Esophagus muscularis mucosa (tissue), 3 donors: ENCODE results near the gene ERGIC1.

ENCODE experiments used
- EP300 ChIP-seq: sonication (generic); formaldehyde crosslinking; IDR thresholded peaks from one replicate; pipeline ENCODE4 v1.6.1; 2017; ENCODE audit warnings: antibody characterized with exemption
- POLR2A ChIP-seq: fragments of 450-650 bp; IDR thresholded peaks from one replicate; pipeline ENCODE4 v1.6.1; 2017; ENCODE audit warnings: antibody characterized with exemption, moderate library complexity, mild to moderate bottlenecking, low read depth
- POLR2AphosphoS5 ChIP-seq, 2 donors: sonication (generic); formaldehyde crosslinking; IDR thresholded peaks; one replicate each; pipeline ENCODE4 v1.6.1; 2017; ENCODE audit warnings: antibody characterized with exemption in 2 of 2

- TF ChIP-seq POLR2A (no peak), POLR2AphosphoS5 (IDR thresholded peaks at IDR 0.05) (peak; percentile 13 to 68), EP300 (no peak)
Observed at GRCh38 chr5:172984244-172984953, 150.3 kb downstream of the ERGIC1 start.
